ENCODE results near the gene CERS1.

- no peak for TF ChIP-seq CTCF (IDR thresholded peaks at IDR 0.05; ENCODE audit: low read length)
- TF ChIP-seq EZH2 (IDR thresholded peaks at IDR 0.05; ENCODE audit: borderline replicate concordance, low read length) = no peak
These were observed 38.7 kb downstream of the CERS1 start for GRCh38 chr19:18857223-18857622.

Measured in OCI-LY1 (cell line).